GM12875 (cell line): ENCODE measurements around the gene IKZF4.

Experiments used
- H3K4me3 ChIP-seq: one replicate; pipeline ENCODE4 v1.5.1; 2011; ENCODE audit warnings: low read depth, low read length, control low read depth
- TF ChIP-seq, protein P1 (sequence below): IDR thresholded peaks from 2 replicates; pipeline ENCODE4 v1.5.1; 2011; ENCODE audit warnings: low read depth, mild to moderate bottlenecking, control low read depth, inconsistent platforms, low read length, moderate library complexity, borderline replicate concordance; ENCODE audit not compliant: insufficient read depth

IKZF4 gene

DNA sequence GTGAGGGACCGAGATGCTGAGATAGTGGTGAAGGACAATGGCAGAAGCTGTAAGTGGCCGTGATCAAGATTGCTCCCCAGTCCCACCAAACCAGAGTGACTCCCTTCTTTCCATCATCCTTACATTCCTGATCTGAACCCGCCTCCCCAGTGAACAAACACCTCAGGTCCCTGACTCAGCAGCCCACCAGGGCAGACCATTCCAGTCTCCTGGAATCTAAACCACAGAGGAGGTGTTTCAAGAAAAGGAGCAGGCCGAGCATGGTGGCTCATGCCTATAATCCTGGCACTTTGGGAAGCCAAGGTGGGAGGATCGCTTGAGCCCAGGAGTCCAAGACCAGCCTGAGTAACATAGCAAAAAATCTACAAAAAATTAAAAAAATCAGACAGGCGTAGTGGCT lies 65.8 kb downstream of the IKZF4 start:
- TF ChIP-seq, protein P1, sequence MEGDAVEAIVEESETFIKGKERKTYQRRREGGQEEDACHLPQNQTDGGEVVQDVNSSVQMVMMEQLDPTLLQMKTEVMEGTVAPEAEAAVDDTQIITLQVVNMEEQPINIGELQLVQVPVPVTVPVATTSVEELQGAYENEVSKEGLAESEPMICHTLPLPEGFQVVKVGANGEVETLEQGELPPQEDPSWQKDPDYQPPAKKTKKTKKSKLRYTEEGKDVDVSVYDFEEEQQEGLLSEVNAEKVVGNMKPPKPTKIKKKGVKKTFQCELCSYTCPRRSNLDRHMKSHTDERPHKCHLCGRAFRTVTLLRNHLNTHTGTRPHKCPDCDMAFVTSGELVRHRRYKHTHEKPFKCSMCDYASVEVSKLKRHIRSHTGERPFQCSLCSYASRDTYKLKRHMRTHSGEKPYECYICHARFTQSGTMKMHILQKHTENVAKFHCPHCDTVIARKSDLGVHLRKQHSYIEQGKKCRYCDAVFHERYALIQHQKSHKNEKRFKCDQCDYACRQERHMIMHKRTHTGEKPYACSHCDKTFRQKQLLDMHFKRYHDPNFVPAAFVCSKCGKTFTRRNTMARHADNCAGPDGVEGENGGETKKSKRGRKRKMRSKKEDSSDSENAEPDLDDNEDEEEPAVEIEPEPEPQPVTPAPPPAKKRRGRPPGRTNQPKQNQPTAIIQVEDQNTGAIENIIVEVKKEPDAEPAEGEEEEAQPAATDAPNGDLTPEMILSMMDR, result no peak
- no peak overlapping the region for H3K4me3 ChIP-seq

DNA sequence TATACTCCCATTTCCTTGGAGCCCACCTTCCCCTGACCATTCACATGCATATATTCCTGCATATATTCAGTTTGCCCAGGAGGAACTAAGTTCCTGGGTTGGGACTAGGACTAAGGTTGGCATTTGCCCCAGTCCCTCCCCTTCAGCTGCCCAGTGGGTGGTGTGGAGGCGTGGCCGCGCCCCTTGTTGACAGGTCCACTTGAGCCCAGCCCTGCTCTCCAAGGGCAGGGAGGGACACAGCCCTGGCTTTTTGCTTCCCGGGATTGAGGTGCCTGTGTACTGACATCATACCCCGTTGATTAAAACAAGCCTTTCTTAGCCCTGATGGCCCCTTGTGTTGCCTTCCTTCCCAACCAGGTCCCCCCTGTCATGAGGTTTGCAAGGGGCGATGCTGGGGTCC lies 66.4 kb downstream of the IKZF4 start:
- H3K4me3 ChIP-seq, result no peak overlapping the region
- TF ChIP-seq, protein P1, result no peak
